GM18519 (cell line): ENCODE measurements around the gene KRT79.
"Not testable (repeated sequence)": the region's sequence is repeated elsewhere in the genome, so short reads cannot be mapped to it uniquely, and the experiment has no call there.

Source experiments
- ATAC-seq: cut with Tn5 transposase; IDR thresholded peaks from one replicate; pipeline ENCODE4 v1.9.1; 2021; ENCODE audit warnings: mild to moderate bottlenecking, moderate library complexity; ENCODE audit not compliant: unreplicated experiment, low FRiP score

KRT79 gene

DNA sequence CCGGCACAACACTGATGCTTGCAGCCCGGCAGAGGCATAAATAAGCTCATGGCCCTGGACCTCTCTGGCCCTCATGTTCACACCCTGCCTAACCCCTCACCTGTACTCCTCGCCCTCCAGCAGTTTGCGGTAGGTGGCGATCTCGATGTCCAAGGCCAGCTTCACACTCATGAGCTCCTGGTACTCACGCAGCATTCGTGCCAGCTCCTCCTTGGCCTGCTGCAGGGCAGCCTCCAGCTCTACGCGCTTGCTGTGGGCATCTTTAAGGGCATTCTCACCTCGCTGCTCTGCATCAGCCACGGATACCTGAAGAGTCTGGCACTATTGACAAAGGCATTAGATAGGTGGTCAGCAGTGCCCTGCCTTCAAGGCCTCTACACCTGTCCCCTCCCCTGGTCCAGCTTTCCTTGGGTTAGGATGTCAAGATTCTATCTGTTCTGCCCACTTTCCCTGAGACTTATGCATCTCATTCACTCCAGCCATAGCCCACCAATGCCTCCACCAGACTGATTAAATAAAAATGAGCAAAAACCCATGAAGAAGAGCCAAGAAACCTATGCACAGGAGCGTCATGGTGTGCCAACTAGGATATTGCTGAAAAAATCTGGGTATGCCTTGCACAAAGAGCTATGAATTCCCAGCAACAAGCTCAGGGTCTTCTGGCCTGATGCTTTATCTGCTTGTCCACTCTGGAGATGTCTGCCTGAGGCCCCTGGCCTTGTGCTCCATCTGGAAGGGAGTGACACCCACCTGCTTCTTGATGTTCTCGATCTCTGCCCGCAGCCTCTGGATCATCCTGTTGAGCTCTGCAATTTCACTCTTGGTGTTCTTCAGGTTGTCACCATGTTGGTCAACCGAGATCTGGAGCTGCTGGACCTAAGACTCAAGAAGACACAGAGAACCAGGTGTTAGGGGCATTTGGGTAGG is 26.3 kb downstream of the KRT79 start:
- no peak for ATAC-seq

DNA sequence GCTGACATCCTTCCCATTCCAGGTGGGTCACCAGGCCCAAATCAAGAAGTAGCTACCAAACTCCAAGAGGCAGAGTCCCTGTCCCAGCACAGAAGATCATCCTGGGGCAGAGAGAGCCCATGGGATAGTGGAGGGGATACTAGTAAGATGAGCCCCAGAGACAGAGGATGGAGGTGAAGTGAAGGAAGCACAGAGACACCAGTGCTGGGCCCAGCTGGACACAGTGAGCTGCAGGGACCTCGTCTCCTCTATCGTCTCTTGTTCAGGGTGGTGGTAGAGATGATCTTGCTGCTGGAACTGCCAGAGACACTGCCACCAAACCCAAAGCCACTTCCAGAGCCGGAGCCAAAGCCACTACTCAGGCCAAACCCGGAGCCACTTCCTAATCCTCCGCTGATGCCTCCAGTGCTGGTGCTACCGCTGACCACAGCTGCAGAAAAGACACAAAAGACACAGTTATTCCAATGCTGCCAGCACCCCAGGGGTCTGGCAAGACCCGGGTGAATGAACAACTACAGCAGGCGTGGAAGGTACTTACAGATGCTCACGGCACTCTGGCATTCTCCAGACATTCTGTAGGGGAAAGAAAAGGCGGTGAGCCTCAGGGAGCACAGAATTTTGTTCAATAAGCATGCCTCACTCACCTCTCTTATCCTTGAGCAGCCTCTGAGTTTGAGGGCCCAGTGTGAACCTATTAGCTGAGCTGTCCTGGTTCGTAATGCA is 27.1 kb downstream of the KRT79 start:
- no peak for ATAC-seq

DNA sequence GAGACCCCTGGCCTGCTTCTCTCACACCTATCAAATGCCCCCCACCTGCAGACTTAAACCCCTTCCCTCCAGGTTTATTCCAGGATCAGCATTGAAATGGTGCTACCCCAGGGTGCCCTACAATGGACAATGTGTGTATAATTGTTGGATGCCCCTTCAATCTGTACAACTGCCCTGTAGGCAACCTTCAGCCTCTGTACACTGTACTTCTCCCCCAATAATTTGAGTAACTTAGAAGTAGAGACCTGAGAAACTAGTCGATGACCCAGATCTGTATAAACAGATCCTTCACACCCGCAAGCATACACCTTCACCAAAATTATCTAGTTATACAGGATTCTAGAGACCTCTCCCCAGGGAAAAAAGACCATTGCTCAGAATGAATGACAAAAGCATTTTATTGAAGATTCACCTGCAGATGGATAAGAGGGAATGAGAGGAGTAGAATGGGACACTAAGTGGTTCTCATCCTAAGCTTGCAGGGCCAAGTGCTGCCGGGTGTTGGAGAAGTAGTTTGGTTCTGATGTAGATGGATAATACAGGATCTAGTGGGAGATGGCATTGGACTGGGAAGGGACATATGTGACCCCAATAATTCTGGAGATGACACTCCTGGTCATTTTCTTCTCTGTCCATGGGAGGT is 27.8 kb downstream of the KRT79 start:
- no peak for ATAC-seq

DNA sequence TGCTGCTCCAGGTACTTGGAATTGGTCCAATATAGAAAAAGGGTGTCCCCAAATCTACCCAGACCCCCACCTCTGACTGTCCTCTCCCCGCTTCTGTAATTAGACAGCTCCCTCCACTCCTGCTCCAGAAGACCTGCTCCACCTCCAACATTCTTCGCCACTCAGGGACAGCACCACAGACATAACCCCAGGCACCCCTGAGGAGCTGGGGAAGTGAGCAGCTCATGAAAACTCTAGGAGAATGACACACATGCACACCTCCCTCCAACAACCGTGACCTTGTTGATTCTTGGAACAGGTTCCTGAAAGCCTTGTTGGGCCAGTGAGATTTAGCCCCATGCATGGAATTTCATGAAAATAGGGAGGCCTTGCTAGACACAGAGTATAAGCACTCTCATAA is 28.4 kb downstream of the KRT79 start:
- ATAC-seq = no peak

DNA sequence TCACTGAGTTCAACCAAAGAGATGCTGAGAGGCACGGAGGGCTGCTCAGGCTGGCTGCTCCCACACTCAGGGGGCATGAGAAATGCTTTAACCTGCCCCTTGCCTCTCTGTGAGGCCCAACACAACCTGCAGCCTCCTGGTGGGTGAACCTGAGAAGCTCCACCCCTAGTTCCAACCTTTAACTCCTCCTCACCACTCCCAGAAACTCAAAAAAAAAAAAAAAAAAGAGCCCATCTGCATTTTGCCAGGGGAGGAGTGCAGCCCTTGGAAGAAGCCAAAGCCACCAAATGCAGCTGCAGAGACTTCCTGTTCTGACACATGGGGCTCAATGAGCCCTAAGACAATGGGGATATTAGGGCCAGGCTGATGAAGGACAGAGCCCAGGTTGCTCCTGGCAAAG is 29.1 kb downstream of the KRT79 start:
- ATAC-seq = no peak

DNA sequence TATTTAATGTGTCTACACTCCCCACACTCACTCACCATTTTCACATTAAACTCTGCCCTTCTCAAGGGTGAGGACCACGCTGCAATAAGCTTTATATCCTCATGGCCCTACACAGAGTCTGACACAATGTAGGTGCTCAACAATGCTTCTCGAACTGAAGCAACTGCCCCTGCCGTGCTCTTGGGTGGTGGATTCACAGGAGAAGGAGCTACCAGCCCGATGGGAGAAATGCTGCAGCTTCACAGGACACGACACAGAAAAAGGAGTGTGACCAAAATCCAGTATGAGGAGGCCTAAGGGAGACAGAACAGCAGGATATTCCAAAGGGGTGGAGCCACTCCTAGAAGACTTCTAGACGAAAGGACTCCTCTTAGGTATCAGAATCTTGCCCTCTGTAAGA is 31.7 kb downstream of the KRT79 start:
- no peak for ATAC-seq

DNA sequence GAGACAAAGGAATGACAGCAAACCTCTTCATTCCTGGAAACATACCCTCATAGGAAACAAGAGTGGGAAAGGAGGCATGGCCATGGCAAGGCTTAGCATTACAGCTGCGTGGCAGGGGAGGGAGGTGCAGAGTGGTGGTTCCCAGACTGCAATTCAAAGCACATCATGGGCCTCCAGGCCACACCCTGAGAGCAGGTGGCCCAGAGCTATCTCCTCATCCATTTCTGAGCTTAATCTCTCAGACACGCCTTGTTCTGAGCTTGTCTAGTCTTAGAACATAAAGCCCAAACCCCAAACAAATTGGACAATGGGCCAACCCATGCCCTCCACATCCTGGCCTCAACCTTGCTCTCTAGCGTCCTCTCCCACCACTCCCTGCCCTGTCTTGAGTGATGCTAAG is 32.3 kb downstream of the KRT79 start:
- no peak for ATAC-seq

DNA sequence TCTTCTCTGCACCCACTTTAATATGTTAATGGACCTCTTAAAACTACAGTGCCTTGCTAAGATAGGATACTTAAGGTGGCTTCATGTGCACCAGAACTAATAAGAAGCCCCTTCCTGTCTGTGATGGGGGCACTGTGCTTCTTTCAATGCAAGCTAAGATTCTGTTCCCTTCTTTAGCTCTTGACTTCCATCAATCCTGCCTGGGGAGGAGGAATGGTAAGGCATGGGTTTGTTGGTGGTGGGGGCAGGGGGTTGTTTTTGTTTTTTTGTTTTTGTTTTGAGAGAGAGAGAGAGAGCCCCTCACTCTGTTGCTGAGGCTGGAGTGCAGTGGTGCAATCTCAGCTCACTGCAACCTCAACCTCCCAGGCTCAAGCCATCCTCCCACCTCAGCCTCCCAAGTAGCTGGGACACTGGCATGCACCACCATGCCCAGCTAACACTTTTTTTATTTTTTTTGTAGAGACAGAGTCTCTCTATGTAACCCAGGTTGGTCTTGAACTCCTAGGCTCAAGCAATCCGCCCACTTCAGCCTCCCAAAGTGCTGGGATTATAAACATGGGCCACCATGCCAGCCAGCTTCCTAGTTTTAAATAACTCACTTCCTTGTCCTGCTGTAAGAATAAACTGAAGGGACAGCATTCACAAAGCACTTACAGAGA is 33.7 kb downstream of the KRT79 start:
- ATAC-seq = no peak

DNA sequence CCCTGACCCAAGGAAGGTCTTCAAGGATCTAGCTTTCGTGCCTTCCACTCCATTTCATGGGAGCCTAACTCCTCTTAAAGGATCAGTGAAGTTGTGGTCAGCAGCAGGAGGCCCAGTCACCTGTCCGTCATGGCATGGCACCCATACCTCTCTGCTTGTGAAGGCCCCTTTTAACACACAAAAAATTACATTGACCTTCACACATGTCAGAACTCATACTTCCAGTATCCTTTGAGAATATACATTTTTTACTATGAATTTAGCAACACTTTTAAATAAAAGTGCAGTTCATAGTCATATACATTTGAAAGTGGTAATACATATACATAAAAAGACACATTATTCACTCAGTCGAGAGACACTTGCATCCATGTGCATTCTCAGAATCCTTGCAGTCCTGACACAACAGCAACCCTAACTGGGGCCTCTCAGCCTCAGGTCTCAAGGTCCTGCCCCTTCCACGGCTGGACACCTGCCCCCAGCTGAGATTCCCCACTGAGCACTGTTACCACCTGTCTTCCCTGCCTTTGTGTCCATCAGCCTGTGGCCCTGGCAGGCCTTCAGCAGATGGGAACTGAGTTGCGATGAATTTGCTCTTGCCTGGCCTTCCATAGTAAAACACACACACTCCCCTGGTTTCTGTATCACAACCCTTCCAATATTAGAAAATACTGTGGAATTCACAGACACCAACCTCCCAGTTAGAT is 34.5 kb downstream of the KRT79 start:
- no peak for ATAC-seq

DNA sequence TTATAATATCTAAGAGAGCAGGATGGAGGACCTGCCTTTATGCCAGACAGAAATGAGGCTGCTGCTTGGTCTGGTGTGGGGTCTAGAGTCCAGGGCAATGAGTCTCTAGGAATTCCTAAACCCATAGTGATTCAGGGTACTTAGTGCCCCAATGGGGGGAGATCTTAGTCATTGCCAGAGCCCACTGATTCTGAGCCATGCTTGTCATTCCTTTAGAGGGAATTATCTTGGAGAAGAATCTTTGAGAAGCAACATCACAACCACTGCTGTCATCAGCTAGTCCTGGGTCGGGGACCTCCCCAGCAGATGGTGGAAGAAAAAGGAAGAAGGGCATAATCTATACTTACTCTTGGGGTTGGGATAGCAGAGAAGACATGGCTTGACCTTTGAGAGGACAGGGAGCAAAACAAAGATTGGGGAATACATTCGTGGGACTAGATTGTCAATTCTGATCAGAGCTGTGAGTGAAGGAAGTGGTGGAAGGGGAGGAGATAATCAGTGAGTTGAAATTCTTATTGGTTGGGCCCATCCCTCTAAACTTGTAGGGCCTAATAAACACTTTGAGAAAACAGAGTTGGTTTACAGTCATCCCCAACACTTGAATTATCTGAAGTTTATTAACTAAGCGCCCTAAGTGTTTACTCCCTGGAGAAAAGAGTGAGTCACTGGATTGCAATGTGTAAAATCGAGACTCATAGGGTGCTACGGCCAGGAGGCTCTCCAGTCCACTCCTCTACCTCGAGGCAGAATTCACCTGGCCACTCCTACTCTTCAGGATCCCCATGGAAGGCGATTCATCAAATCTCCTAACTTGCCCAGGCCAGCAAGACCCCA is 35.2 kb downstream of the KRT79 start:
- ATAC-seq = no peak

DNA sequence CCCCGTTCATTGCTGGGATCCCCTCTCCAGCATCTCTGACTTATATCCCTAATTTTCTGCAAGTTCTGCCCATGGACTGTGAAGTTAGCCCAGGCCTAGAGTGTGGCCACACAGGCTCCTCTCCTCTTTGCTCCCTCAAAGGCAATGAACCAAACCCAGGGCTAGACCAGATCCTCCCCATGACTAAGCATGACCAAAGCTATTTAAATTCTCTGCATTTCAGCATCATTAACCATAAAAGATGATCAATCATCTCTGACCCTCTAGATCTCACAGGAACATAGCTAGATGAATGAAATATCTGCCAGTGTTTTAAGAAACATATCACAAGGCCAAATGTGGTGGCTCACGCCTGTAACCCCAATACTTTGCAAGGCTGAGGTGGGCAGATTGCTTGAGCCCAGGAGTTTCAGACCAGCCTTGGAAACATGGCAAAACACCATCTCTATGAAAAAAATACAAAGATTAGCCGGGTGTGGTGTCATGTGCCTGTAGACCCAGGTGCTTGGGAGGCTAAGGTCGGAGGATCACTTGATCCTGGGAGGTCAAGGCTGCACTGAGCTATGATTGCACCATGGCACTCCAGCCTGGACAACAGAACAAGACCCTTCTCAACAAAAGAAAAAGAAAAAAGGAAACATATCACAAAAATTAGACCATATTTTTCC is 36.0 kb downstream of the KRT79 start:
- no peak for ATAC-seq

DNA sequence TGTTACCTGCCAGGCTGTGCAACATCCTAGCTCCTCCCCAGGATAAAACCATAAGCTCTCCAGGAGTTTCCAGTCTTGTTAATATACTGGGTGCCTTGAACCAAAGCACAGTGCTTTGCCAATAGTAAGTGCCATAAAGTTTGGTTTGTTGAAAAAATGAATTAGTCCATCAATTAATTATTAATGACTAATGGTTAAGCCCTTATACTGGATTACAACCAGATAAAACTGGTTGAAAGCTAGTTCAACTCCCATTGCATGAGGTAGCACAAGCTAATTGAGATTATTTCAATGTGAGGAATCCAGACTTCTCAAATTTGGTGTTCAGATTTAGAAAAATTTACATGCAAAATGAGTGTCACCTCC is 36.6 kb downstream of the KRT79 start:
- no peak for ATAC-seq

DNA sequence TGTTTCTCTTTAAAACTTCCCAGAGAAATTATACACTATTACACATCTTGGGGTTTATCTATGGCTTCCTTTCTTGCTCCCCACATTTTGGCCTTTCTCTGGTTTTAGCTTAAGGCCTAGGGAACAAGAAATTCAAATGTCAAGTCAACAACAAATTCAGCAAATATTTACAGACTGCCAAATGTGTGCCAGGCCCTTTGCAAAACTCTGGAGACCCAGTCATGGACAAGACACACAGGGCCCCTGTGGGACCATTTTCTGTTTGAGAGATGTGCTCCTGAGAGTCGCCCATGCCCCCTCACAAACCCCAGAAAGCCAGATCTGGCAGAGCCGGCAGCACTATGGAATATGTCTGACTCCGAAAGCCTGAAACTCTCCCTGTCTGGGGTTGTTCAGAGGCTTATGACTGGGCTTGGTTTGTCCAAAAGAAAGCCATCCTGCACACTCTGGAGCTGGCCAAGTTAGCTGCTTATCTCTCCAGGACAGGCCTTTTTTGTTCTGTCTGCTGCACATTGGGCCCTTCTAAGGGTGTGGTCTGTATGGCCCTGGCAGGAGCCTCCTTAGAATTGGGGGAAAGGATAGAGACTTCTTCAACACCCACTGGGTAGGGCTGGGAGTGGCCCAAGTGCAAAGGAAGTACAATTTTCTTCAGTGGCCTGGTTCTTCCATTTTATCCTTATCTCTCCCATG is 37.1 kb downstream of the KRT79 start:
- no peak for ATAC-seq

DNA sequence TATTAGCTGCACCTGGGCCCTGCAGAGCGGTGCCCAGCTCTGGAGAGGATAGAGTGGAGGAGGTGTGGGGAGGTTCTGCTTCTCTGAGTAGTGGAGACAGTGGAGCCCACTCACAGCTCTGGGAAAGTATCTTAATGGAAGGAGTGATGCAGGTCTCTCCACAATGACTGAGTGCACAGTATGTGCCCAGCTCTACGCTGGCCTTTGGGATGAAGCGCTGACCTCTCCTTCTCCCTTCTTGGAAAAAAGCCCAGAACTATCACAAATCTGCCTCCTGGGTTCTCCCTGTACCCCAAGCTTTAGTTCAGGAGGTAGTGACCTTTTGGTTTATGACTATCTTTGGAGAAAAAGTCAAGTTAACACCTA is 37.7 kb downstream of the KRT79 start:
- no peak for ATAC-seq

DNA sequence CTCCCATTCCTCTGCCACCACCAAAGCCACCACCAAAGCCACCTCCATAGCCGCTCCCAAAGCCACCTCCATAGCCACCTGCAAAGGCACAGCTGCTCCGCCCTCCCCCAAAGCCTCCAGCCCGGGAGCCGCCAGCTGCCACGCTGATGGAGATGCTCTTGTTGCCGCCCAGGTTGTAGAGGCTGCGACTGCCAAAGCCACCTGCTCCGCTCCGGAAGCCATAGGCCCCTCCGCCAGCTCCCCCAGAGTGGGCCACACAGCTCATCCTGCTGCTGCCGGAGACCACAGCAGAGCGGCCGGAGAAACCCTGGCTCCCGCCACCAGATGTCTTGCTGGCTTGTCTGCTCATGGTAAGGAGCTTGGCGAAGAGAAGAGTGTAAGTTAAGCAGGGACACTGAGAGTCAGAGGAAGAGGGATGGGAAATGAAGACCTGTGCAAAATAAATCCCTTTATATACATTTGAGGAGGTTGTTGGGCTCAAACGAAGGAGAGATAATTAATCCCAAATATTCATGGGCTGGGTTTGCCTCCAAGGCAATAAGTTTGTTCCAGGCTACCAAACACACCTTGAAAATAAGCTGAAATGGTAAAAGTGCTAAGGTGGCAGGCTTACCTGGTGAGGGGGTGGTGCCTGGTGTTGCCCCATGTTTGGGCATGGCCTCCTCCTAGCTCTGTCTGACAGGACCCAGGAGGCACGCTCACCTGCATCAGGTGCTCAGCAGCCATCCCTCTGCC is 38.2 kb downstream of the KRT79 start, which contains the start of gene KRT3:
Gene KRT3, minus strand, starts transcription at position 424 of the 735 bp plus-strand sequence. Its CDS starts 75 bp downstream, at position 349.
- no peak for ATAC-seq

DNA sequence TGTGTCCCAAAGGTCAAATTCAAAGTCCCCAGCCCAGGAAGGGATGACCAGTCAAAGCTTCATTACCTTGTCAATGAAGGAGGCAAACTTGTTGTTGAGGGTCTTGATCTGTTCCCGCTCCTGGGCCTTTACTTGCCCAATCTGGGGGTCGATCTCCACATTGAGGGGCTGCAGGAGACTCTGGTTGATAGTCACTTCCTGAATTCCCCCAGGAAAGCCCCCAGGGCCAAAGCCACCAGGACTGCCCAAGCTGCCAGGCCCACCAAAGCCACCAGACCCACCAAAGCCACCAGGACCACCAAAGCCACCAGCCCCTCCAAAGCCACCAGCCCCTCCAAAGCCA is 38.8 kb downstream of the KRT79 start:
- not testable (repeated sequence) for ATAC-seq

DNA sequence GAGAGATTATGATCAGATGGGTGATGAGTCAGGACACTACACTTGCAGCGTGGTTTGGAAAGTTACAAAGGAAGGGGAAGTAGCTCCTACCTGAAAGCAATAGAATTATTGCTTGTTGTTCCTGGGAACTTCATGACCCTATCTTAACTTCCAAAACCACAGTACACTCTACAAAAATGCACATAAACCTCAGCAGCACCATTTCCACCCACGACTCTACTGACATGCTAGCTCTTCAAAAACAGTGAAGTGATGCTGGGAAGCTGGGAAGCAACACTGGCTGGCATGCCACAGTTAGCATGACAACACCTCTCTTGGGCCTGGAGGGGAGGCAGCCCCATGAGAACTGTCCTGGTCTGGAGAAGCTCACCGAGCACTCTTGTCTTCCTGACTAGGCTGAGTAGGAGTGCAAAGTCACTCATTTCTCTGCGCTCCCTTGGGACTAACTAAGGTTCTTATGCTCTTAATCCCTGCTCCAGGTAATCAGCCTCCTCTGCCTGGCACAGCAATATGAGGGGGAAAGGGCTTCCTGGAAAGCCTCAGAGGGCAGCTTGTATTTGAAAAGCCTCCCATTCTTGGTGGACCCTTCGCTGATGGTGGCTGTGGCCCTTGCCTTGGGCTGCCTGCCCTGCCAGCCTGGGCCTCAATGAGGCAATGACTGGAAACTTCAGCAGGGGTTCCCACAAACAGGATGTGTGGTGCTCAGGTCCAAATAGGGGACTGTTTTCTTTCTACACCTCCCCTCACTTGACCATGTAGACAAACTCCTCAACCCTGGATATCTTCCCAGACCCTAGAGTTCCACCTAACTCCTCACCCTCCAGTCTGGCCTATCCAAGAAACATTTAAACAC is 39.4 kb downstream of the KRT79 start:
- ATAC-seq = no peak
